SHP77 treated with DMSO at 0.1 percent for 48 hours (cell line): Measurements from ENCODE around the gene TPX2.
A peak's percentile ranks its signal among the peaks of the same experiment; 100 is the strongest.
"Not testable (repeated sequence)": the region's sequence is repeated elsewhere in the genome, so short reads cannot be mapped to it uniquely, and the experiment has no call there.

ENCODE experiments used
- DNase-seq: peaks from one replicate; lab custom pipeline; 2025; lab: John Stamatoyannopoulos, UW

Gene TPX2

DNA sequence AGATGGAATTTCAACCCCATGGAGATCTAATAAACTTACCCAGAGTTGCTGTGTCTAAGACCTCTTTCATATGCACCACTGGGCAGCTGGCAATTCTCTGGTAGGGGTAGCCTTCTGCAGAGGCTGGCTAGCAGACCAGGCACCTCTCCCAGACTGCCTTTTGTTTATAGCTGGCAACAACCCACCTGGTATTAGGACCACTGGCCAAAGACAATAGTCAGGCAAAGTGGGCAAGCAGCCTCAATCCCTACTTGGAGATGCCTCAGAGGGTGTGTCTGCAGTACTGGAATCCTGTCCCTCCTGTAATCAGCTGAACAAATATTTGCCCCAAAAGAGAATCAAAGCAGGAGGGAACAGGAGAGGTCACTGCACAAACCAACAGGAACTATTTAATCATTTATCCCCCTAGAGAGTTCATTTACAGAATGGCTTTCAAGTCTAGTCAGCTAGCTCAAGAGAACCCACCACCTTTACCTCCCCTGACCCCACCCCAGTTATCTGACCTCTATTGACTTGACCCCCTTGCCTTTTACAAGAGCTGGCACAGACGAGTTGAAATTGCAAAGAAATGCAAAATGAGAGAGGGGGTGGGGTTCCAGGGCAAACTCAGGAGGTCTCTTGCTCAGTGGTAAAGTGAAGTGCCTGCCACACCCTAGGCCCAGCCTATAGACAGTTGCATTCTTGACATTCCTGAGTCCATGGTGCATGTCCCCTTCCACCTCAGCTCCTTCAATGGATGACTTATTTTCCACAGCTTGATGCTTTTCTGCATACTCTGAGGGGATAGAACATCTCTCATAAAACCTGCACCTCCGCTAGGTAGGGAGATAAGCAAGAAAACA, 19.2 kb upstream of the TPX2 start:
- no peak for DNase-seq

DNA sequence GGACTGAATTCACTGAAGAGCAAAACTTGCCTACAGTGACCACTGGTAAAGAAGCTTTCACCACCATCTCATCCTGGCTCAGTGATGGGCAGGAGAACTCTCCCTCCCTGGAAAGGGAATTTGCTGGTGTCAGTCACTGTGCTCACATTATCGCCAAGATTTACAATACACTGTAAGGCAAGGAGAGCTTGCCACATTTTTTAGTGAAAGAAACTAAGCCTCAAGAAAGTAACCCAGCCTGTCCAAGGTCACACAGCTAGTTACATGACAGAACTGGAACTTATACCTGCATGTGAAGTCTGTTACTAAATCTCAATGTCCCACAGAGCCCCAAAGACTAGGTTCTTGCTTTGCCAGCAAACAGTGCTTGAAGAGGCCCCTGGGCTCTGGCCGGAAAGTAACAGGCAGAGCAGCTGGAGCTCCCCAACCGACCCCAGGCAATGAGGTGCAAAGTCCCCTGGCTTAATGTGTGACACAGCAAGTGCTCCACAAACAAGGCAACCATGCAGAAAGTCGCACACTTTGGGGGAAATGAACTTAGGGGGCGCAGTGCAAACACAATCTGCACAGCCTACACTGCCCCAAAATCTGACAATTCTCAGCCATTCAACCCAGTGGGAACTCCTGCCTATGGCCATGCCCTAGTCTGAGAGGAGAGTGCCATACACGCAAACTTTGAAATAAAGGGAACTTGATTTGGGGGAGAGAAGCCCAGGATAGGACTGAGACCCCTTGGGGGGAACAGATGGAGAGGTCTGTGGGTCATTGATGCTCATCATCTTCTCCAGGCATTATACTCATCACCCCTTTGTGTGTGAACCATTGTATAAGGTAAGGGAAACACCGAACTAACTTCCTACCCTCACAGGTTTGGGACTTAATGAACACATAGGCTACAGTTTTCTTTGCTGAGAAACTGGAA, 18.3 kb upstream of the TPX2 start:
- DNase-seq, result no peak

DNA sequence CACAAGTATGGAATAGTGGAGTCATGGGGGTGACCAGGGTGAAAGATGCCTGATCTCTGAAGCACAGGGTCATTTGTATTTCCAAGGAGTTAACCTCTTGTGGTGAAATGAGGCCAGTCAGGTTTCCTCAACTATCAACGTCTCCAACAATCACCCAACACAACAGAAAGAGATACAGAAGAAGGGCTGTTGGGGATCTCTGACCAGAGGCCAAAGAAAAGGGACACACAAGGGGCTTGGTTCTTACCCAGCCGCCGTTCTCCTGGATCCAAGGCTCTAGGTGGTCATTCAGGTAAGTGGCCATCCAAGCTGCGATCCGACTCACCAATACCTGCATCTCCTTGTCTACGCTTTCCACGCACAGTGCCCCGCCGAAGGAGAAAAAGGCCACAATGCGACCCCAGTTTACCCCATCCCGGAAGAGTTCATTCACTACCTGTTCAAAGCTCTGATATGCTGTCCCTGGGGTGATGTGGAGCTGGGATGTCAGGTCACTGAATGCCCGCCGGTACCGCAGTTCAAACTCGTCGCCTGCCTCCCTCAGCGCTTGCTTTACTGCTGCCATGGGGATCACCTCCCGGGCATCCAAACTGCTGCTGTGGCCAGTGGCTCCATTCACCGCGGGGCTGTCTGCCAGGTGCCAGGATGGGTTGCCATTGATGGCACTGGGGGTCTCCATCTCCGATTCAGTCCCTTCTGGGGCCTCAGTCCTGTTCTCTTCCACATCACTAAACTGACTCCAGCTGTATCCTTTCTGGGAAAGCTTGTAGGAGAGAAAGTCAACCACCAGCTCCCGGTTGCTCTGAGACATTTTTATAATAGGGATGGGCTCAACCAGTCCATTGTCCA, 17.5 kb upstream of the TPX2 start:
- DNase-seq, result no peak

DNA sequence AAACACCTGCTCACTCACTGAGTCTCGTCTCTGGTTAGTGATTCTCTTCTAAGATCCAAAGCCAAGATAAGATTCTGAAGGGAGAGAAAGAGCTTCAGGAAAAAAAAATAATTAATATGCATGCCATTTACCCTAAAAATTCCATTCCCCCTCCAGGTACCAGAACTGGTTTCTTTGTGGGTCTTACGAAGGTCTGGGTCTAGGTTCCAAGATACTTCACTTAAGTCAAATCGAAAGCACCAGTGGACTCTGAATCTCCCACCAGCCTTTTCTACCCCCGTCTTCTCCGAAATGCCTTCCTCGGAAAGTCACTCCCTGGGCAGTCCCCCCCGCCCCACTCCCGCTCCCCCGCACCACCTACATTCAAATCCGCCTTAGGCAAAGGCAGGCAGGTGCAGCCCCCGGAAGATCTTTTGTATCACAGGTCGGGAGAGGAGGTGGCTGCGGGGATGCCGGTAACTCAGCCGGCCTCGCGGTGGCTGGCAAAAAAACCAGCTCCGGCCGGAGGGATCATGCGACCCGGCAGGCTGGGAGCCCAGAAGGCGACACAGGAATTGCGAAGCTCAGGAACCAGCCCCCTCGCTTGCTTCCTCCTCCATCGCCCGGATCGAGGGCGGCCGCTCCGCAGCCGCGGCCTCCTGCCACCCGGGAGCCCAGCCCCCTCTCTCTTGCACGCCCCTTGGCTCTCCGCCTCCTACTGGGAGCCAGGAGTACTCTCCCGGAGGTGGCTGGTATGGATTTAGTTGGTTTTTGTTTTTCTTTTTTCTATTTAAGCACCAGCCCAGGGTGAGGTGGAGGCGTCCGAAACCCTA, 16.6 kb upstream of the TPX2 start, which contains the start of gene BCL2L1:
Gene BCL2L1, minus strand, starts transcription at position 612 of the 812 bp plus-strand sequence. CDS start 650 bp downstream, outside the sequence.
- DNase-seq, result peak; percentile 57

DNA sequence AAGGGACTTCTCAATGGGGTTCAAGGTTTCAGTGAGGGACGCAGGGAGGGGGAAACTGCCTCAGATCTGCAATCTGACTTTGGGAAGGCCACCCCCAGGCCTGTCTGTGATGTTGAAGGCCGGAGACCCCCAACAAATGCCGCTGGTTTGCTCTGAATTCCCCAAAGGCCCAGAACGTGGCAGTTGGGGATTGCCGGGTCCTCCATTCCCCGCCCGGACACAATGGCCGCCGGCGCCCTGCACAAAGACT, 16.1 kb upstream of the TPX2 start:
- no peak for DNase-seq

DNA sequence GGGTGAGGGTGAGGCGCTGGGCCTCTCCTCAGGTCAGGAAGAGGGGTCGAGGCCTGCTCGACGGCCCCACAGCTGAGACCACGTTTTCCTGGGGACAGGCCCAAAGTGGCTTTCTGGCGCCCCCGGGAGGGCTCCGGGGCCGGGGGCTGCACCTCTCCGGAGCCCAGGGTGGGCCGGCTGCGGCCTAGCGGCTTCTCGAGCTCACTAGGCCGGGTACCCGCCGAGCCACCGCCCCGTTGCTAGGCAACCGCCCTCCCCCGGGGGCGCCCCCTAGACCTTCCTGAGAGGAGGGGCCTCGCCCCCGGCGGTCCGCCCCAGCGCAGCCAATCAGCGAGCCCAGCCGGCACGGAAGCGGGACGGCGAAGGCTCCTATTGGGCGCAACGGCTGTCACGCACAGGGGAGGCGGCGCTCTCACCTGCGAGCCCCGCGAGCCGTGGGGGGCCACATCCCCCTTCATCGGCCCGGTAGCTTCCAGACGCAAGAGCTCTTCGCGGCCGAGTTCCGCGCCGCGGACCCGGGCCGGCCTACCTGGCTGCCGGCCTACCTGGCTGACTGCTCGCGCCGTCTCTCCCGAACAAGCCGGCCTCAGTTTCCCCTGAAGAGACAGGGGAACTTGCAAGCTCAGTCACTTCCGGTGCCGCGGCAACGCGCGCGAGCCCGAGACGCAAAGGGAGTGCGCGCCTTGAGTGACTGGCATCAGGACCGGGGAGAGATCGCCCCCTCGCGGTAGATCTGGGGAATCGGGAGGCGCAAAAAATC, 15.6 kb upstream of the TPX2 start:
- DNase-seq, result peak; percentile 86

DNA sequence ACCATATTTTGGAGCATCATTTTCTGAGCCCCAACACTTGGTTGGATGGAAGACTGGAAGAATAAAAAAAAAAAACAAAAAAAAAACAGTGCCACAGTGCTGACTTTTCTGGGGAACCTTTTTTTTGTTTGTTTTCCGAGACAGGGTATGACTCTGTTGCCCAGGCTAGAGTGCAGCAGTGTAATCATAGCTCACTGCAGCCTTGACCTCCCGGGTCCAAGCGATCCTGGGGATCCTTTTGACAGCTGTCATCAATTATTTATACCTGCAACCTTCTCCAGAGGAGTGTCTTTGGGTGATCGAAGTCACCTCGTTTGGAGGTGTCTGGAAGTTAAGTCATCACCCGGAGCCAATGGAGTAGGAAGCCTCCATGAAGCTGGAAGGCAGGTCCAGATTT, 7.8 kb upstream of the TPX2 start:
- DNase-seq, result no peak

DNA sequence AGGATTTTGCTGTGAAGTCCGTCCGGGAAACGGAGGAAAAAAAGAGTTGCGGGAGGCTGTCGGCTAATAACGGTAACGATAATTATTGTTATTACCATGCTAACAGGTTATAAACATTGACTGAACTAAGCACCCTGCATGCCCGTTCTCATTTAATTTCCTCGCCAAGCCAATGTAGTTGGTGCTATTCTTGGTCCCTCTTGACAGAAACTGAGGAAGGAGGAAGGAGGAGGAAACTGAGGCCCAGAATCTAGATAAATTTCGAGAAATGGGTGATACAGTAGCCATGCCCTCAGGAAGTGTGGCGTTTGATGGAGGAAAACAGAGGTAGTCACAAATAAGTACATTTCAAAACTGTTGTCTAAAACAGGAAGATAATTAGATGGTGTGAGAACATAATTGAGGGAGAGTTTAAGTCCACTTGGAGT, 474 bp downstream of the TPX2 start:
- no peak for DNase-seq

DNA sequence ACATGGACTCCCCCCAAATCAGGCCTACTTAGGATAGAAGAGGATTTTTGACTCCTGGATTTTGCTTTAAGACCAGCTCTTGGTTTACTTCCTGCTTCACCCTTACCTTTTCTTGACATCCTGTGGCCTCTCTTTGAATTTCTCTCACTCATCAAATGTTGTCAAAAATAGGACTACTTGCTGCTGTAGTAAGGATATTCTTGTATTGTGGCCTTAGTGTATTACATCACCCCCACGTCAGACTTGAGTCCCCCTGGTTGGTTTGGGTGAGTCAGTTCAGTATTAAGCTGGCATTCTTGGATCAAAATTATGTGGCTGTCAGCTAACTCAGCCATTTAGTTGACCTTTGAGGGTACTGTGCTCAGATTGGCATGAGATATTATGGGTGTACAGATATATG, 1.1 kb downstream of the TPX2 start:
- no peak for DNase-seq

DNA sequence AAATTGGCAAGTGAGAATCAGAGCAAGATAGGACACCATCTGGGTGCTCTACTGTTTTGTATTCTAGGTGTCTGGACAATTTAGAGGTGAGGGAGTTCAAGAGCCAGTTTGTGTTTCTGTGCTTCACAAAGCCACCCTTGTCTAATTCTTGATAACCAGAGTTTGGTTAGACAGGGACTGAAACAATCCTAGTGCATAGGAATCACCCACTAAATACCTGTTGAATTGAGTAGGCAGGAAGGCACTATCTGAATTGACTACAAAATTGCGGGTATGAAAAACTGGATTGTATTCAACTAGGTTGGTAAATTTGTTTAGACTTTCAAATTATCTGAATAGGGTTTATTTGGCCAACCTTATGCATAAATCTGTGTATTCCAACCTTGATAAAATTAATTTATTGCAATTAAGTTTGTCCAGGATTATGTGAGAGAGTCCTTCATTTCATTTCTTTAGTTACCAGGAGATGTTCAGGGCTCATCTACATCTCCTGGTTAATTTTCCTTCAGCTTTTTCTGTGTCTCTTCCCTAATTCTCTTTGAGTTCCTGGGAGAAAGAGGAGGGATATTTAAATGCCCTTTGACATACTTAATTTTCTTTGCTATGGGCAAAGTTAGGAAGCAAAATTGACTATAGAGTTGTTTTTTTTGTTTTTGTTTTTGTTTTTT, 1.7 kb downstream of the TPX2 start:
- no peak for DNase-seq

DNA sequence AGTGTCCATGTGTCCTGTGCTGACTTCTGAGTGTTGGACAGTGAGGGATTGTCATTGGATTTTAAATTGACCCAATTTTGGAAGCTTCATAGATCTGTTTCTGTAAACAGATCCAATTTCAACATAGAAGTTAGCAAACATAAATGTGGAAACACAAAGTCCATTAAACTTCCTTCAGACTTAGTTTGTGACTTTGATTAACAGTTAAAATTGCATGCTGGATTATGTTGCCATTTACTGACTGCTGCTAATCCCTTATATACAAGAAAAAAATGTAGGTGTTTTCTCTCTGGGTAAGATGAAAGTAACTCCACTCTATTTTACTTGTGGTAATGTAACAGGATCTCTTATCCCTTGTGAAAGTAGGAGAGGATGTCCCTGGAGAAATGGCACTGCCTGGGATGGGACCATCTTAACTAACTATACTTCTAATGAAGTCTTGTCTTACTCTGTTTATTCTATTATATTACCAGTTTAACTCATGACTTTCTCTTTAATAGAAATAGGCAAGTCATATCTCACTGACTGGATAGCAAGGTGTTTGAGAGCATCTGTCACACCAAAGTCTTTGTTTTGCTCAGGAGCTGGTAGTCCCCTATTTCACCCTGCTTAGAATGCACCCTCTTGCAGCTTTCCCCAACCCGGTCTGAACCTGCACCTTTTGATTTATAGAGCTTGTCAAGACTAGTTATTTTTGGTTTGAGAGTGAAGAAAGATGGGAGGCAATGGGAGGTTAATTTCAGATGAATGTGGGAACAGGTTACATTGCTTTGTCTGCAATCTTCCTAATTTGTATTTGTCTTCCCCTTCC, 7.2 kb downstream of the TPX2 start:
- no peak for DNase-seq

DNA sequence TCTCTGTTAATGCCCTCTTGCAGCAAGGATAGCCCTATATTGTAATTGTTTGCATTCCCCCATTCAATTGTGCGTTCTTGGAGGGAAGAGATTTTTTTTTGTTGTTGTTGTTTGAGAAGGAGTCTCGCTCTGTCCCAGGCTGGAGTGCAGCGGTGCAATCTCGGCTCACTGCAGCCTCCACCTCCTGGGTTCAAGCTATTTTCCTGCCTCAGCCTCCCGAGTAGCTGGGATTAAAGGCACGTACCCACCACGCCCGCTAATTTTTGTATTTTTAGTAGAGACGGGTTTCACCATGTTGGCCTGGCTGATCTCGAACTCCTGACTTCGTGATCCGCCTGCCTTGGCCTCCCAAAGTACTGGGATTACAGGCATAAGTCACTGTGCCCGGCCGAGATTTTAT, 7.9 kb downstream of the TPX2 start:
- DNase-seq, result not testable (repeated sequence)

DNA sequence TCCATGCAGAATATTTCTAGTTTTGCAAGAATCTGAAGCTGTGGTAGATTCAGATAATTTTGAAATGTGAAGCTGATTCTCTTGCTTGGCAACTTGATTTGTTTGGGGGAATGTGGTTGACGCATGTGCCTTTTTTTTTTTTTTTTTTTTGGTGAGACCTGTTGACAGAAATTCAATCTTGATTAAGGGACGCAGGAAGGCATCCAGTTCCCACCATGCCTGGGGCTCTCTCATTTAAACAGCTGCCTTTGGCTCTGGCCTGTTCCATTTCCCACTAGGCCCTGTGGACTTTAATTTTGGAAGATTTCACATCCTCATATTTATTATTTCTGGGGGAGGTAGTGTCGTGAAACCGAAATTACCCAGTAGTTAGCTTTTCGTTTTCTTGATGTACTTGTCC, 8.6 kb downstream of the TPX2 start:
- no peak for DNase-seq

DNA sequence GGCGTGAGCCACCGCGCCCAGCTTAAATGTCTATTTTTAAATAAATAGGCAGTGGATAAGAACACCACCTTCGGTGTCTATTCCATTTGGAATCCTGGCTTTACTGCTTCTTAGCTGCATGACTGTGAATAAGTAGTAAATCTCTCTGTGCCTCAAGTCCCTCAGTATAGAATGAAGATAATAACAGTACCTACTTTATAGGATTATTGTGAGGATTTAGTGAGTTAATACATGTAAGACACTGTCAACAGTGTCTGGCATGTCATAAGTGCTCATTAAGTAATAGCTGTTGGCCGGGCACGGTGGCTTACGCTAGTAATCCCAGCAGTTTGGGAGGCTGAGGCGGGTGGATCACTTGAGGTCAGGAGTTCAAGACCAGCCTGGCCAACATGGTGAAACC, 10.1 kb downstream of the TPX2 start:
- no peak for DNase-seq

DNA sequence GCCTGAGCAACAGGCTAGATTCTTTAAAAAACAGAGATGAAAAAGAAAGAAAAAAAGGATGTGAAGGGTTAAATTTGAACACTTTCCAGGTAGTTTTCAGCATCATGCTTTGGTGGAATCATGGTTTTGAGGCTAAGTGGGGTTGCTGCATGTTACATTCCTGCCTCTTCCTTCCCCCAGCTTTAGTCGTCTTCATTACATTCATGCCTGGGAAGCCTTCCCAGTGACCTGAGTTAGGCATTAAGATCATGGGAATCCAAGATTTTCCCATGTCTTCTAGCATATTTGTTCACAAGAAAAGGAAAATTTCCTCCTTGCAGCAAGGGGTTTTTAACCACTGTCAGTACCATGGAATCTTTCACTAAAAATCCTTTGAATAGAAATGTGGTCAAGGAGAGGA, 12.0 kb downstream of the TPX2 start:
- no peak for DNase-seq

DNA sequence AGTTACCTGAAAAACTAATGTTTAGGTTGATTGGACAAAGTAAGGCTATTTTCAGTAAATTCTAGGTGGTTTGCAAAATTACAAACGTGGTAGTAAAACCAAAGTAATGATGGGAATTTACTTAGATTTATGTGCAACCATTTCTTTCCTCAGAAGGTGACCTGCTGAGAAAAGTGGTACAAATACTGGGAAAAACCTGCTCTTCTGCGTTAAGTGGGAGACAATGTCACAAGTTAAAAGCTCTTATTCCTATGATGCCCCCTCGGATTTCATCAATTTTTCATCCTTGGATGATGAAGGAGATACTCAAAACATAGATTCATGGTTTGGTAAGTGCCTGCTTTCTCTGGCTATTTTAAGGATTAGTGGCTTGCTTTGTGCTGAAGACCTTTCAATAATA, 18.2 kb downstream of the TPX2 start:
- no peak for DNase-seq

DNA sequence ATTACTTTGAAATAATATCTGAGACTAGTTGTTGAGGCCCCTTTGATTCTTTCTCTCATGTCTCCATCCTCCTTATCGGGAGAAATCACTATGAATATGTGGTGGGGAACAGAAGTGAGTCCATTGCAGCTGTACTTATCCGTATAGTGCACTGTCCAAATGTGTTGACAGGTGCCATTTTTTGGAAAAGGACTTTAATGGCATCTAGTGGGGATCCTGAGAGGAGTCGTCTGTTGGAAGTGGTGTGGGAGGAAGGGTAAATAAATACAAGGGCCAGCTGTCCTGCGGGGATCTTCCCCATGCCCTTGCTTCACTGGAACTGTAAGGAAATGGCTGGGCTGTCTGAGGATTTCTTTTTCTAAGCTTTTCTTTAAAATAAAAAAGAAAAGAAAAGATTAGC, 19.4 kb downstream of the TPX2 start:
- DNase-seq, result no peak

DNA sequence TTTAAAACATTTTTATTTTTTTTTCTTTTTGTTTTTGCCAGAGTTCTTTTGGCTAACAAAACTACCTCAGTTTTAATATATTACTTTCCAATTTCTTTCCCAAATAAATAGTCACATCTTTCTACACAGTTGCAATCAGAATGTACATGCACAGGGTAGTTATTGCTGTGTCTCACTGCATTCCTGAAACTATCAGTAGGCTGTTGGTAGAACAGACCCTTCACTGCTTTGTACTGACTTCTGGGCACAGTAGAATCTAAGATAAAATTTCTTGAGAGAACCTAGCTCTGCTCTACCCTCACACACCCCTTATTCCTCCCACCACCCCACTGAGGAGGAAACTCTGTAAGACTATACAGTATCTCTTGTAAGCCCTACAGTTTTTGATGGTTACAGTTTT, 19.9 kb downstream of the TPX2 start:
- DNase-seq, result no peak

DNA sequence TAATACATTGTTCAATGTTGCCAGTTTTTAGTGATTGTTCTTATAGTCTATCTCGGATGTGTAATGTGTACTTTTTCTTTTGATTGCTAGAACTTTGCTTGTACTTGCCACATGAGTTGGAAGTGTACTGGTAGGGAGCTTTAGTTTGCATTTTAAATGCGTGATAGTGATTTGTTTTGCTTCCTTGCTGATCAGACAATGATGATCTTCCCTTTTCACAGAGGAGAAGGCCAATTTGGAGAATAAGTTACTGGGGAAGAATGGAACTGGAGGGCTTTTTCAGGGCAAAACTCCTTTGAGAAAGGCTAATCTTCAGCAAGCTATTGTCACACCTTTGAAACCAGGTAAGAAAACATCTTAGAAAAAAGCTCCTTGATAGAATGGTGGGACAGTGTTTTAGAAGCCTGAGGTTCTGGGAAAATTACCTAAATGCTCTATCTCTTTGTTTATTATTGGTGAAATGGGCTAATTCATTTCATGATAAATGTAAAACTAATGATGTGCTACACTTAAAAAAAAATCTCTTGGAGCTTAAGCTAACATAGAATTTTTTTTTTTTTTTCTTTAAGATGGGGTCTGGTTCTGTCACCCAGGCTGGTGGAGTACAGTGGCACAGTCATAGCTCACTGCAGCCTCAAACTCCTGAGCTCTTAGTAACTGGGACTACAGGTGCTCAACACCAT, 20.9 kb downstream of the TPX2 start:
- no peak for DNase-seq
